Right ventricle myocardium superior (tissue), 1 donor: ENCODE data around the gene TUBE1. TPM values are rescaled to one million over a fixed set of nuclear protein-coding genes. Genes with fewer than 3 reads are reported as not detected.

Experiments
- ATAC-seq: fragments of 200-7000 bp; cut with Tn5 transposase; one replicate; pipeline ENCODE4 v1.9.1; 2020; ENCODE audit warnings: mild to moderate bottlenecking; ENCODE audit not compliant: poor library complexity
- DNase-seq: peaks from one replicate; pipeline ENCODE4 v3.0.0-alpha.2; 2020
- intact Hi-C: fragments of 100-400 bp; cut with DNase I; formaldehyde crosslinking; loops from one replicate; pipeline ENCODE4 v1.11.2; 2022
- total RNA-seq: library from RNA; stranded (reverse); fragmentation: NEBNext Ultra II Directional; extraction: Animal tissue kit (Norgen Biotek cat#: 25700); gene quantifications from one replicate; pipeline ENCODE4 v1.2.1, GENCODE V29; 2021
- donor health status: DM: no; HTN: yes; CAD: no; lungs with severe emphysema.

The TUBE1 gene
- total RNA-seq, 1 donor from 2014 or later = 27.1 TPM

- intact Hi-C loops = no loop called here
- ATAC-seq (no peak), DNase-seq (no peak)
Measured at GRCh38 chr6:112021691-112022310, 65.5 kb downstream of the TUBE1 start.

Other genes starting within 250 kb of the TUBE1 start
- gene FYN, start 214.0 kb downstream of the TUBE1 start, total RNA-seq = 40.6 TPM
- gene CCN6, start 33.4 kb downstream of the TUBE1 start, total RNA-seq = not detected
- gene FAM229B, start 109 bp upstream of the TUBE1 start, total RNA-seq = 86.6 TPM
- 71.1 TPM for gene LAMA4, start 167.1 kb upstream of the TUBE1 start, total RNA-seq